NCI-H460 (cell line): ENCODE measurements around the gene CCT5. TPM values are rescaled to one million over a fixed set of nuclear protein-coding genes. Genes with fewer than 3 reads are reported as not detected.
"Not testable (repeated sequence)": the region's sequence is repeated elsewhere in the genome, so short reads cannot be mapped to it uniquely, and the experiment has no call there.

Experiments
- DNase-seq: peaks from one replicate; pipeline ENCODE4 v3.0.0-alpha.2; 2016; ENCODE audit warnings: low read depth; ENCODE audit errors: extremely low read depth
- total RNA-seq: library from RNA; depleted of rRNA; stranded (reverse); fragments of >200 nt; shearing (Covaris generic); gene quantifications from 2 replicates; pipeline ENCODE4 v1.2.3, GENCODE V29; 2014

CCT5 gene
- total RNA-seq, 1 experiment from 2014 or later = 680 TPM

GRCh38 chr5:10297646-10298204 lies 47.6 kb downstream of the CCT5 start:
- DNase-seq = no peak

GRCh38 chr5:10300246-10300645 lies 50.2 kb downstream of the CCT5 start:
- no peak for DNase-seq

DNA sequence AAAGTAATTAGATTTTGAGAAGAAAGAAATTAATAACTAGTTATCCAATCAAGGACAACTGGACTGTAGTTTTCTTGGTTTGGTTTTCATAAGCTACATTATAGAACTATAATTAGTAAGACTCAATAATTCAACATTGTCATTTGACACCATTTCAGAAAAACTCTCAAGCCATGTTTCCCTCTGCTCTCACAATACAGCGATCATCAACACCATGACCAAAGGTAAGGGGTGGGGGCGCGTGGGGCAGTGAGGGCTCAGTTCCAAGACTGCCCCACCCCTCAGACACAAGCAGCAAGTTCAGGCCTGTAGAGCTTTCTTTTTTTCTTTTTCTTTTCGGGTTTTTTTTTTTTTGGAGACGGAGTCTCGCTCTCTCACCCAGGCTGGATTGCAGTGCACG lies 51.2 kb downstream of the CCT5 start:
- DNase-seq = no peak

GRCh38 chr5:10301842-10302610 lies 51.9 kb downstream of the CCT5 start:
- no peak for DNase-seq

- DNase-seq = no peak
Measured at GRCh38 chr5:10303201-10303600, 53.1 kb downstream of the CCT5 start.

GRCh38 chr5:10303699-10304170 lies 53.7 kb downstream of the CCT5 start:
- no peak for DNase-seq

GRCh38 chr5:10304932-10305331 lies 54.9 kb downstream of the CCT5 start:
- no peak for DNase-seq

GRCh38 chr5:10306114-10306513 lies 56.0 kb downstream of the CCT5 start:
- no peak for DNase-seq

DNA sequence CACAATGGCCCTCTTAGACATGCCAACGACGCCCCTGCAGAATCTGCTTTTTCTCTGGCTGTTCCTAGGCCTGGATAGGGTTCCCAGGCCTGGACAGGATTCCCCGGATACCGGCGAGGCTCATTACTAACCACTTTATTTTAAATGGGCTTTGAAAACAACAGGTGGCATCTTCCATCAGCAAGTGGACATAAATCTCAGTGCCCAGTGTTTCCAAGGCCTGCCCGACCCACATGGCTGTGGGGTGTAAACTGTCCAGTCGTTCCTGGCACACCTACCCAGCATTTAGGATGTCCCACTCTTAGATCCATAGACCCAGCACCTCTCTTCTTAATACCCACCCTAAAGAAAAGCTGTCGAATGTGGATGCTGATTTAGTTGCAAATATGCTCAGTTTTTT lies 56.7 kb downstream of the CCT5 start:
- no peak for DNase-seq

GRCh38 chr5:10307206-10308148 lies 57.4 kb downstream of the CCT5 start, which contains the start of gene CMBL:
CMBL (minus strand) TSS chr5:10307902; CDS start chr5:10290762, 17,140 bp downstream.
- peak; percentile 41 for DNase-seq

- DNase-seq = no peak
Measured at GRCh38 chr5:10308844-10309243, 58.8 kb downstream of the CCT5 start.

- peak; percentile 45 for DNase-seq
Measured at GRCh38 chr5:10310066-10310779, 60.1 kb downstream of the CCT5 start.

- not testable (repeated sequence) for DNase-seq
Measured at GRCh38 chr5:10310835-10311570, 60.9 kb downstream of the CCT5 start.

DNA sequence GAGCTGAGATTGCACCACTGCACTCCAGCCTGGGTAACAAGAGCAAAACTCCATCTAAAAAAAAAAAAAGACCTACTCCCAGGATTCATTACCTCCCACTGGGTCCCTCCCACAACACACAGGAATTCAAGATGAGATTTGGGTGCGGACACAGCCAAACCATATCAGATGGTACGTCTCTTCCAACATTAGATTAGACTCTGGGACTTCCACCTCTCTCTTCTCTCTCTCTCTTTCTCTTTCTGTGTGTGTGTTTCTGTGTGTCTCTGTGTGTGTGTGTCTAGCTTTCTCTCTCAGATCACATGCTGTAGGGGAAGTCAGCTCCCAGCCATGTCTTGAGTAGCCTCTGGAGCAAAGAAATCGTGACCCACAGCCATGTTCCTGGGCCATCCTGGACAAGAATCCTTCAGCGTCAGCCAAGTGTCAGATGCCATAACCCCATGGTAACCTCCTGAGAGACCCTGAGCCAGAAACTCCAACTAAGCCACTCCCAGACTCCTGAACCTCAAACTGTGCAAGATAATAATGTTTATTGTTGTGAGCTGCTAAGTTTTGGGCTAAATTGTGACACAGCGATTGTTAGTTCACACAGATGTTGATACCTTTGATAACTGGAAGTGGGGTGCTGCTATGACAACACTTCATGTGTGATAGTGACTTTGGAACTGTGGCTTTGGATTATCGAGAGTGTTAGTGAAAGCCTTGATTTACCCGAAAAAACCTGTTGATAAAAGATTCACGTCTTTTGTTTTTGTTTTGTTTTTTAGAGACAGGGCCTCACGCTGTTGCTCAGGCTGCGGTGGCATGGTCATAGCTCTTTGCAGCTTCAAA lies 61.7 kb downstream of the CCT5 start:
- DNase-seq = no peak

DNA sequence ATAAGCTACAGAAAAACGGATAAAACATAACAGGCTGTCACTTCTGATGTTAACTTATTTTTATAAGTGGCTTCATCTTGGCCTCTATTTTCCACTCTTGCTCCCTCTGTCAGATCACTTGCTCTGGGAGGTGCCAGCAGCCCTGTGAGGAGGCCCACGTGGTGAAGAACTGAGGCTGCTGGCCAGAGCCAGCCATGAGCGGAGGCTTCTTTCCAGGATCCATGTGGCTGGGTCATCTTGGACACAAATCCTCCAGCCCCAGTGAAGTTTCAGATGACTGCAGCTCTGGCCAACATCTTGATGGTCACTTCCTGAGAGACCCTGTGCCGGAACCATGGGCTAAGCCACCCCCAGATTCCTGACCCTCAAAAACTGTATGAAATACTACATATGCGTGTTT lies 65.1 kb downstream of the CCT5 start:
- no peak for DNase-seq
